RWPE2 (cell line): ENCODE data around the gene NACA2.

Source experiments
- ATAC-seq: fragments of 200-7000 bp; cut with Tn5 transposase; 3 replicates; pipeline ENCODE4 v1.9.1; 2021; ENCODE audit warnings: low read depth
- DNase-seq: peaks from one replicate; pipeline ENCODE4 v3.0.0-alpha.2; 2020; ENCODE audit warnings: low spot score
- H3K27ac ChIP-seq: fragments of 450-650 bp; 2 replicates; pipeline ENCODE4 v1.5.1; 2017; ENCODE audit warnings: mild to moderate bottlenecking; ENCODE audit not compliant: poor library complexity, severe bottlenecking
- H3K27me3 ChIP-seq: fragments of 250-450 bp; sonication (Bioruptor Pico); 2 replicates; pipeline ENCODE4 v1.5.1; 2021; ENCODE audit warnings: mild to moderate bottlenecking, moderate library complexity; ENCODE audit not compliant: insufficient read depth, poor library complexity, severe bottlenecking
- H3K36me3 ChIP-seq: fragments of 250-450 bp; sonication (Bioruptor Pico); 2 replicates; pipeline ENCODE4 v1.5.1; 2020; ENCODE audit warnings: low read depth, mild to moderate bottlenecking, moderate library complexity
- H3K4me1 ChIP-seq: fragments of 250-450 bp; sonication (Bioruptor Pico); 2 replicates; pipeline ENCODE4 v1.5.1; 2021; ENCODE audit warnings: mild to moderate bottlenecking, moderate library complexity; ENCODE audit not compliant: insufficient read depth, poor library complexity, severe bottlenecking
- H3K4me3 ChIP-seq: fragments of 250-450 bp; sonication (Bioruptor Pico); 2 replicates; pipeline ENCODE4 v1.5.1; 2021; ENCODE audit warnings: mild to moderate bottlenecking, moderate library complexity; ENCODE audit not compliant: severe bottlenecking
- H3K9me3 ChIP-seq: fragments of 250-450 bp; sonication (Bioruptor Pico); 2 replicates; pipeline ENCODE4 v1.5.1; 2021; ENCODE audit warnings: mild to moderate bottlenecking, moderate library complexity; ENCODE audit not compliant: severe bottlenecking
- TF ChIP-seq, protein P1 (sequence below): fragments of 450-650 bp; IDR thresholded peaks from one replicate; pipeline ENCODE4 v1.5.1; 2017; ENCODE audit warnings: mild to moderate bottlenecking, moderate library complexity; ENCODE audit not compliant: poor library complexity, severe bottlenecking

NACA2 gene

DNA sequence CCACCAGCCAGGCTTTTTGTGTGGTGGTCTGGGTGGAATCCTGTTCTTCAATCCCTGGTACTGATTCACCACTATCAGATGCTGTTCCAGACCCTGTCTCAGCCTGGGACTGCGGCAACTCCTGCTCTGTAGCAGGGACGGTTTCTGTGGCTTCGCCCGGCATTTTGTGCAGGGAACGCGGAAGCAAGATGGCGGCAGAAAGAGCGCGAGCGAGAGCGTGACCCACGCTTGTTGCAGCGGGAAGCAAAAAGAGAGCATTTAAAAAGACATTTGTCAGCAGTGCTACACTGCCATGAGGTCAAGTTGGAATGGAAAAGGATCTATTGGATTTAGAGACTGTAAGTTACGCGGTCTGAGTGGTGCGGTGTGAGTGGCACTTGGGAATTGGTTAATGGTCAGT, at the start of gene NACA2:
TSS of gene NACA2 (minus strand) at position 202 of the 400 bp plus-strand sequence. CDS start at position 163, 39 bp downstream.
- no peak for DNase-seq
- Histone ChIP-seq H3K27me3 (peaks cover 5% of the 10 kb centered on the region), H3K4me1 (no peaks in the 10 kb centered on the region), H3K36me3 (no peaks in the 10 kb centered on the region), H3K4me3 (no peak within 1 kb of the TSS), H3K27ac (no peak within 1 kb of the TSS), H3K9me3 (peaks cover 2% of the 10 kb centered on the region)
- TF ChIP-seq, protein P1, sequence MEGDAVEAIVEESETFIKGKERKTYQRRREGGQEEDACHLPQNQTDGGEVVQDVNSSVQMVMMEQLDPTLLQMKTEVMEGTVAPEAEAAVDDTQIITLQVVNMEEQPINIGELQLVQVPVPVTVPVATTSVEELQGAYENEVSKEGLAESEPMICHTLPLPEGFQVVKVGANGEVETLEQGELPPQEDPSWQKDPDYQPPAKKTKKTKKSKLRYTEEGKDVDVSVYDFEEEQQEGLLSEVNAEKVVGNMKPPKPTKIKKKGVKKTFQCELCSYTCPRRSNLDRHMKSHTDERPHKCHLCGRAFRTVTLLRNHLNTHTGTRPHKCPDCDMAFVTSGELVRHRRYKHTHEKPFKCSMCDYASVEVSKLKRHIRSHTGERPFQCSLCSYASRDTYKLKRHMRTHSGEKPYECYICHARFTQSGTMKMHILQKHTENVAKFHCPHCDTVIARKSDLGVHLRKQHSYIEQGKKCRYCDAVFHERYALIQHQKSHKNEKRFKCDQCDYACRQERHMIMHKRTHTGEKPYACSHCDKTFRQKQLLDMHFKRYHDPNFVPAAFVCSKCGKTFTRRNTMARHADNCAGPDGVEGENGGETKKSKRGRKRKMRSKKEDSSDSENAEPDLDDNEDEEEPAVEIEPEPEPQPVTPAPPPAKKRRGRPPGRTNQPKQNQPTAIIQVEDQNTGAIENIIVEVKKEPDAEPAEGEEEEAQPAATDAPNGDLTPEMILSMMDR: no peak
- ATAC-seq: no peak

DNA sequence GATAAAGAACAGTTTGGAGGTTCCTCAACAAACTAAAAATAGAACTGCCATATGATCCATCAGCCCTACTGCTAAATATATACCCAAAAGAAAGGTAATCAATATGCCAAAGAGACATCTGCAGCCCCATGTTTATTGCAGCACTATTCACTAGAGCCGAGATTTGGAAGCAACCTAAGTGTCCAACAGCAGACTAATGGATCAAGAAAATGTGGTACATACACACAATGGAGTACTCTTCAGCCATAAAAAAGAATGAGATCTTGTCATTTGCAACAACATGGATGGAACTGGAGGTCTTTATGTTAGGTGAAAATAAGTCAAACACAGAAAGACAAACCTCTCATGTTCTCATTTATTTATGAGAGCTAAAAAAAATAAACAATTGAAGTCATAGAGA, 48.8 kb upstream of the NACA2 start:
- Histone ChIP-seq H3K4me3 (no peak overlapping the region), H3K27ac (no peak overlapping the region), H3K36me3 (no peaks in the 10 kb centered on the region), H3K9me3 (no peaks in the 10 kb centered on the region), H3K27me3 (no peaks in the 10 kb centered on the region), H3K4me1 (no peaks in the 10 kb centered on the region)
- TF ChIP-seq, protein P1: no peak
- DNase-seq (no peak), ATAC-seq (no peak)

DNA sequence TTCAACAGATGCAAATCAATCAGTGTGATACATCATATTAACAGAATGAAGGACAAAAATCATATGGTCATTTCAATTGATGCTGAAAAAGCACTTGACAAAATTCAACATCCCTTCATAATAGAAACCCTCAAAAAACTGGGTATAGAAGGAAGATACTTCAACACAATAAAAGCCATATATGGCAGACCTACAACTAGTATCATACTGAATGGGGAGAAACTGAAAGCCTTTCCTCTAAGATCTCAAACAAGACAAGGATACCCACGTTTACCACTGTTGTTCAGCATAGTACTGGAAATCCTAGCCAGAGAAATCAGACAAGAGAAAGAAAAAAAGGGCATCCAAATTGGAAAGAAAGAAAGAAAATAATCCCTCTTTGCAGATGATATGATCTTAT, 47.1 kb upstream of the NACA2 start:
- Histone ChIP-seq H3K36me3 (no peaks in the 10 kb centered on the region), H3K27me3 (no peaks in the 10 kb centered on the region), H3K4me1 (no peaks in the 10 kb centered on the region), H3K27ac (no peak overlapping the region), H3K4me3 (no peak overlapping the region), H3K9me3 (no peaks in the 10 kb centered on the region)
- TF ChIP-seq, protein P1: no peak
- ATAC-seq: no peak
- no peak for DNase-seq

DNA sequence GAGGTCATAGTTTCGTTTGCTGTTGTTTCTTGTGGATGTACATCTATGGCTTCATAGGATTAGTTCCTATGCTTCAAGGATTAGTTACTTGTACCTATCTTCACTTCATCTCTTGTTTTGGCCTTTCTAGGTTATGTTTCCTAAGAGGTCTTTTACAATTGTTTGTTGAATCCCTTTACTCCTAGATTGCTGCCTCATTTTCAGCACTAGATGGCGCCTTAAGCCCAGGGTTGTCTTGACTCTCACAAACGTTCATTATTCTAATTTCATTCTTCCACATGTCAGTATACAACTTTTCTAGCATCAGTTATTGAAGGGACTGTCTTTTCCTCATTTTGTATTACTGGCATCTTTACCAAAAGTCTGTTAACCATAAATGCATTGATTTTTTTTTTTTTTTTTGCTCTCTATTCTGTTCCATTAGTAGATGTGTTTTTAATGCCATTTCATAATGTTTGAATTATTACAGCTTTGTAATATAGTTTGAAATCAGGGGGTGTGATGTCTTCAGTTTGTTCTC, 45.0 kb upstream of the NACA2 start:
- DNase-seq (no peak), ATAC-seq (peak; percentile 48; the same call in 1 of the 3 replicates)
- no peaks in the 10 kb centered on the region for H3K36me3 ChIP-seq
- no peaks in the 10 kb centered on the region for H3K27me3 ChIP-seq
- no peak overlapping the region for H3K4me3 ChIP-seq
- TF ChIP-seq, protein P1: peak; percentile 92
- no peaks in the 10 kb centered on the region for H3K9me3 ChIP-seq
- no peak overlapping the region for H3K27ac ChIP-seq
- H3K4me1 ChIP-seq: no peaks in the 10 kb centered on the region

DNA sequence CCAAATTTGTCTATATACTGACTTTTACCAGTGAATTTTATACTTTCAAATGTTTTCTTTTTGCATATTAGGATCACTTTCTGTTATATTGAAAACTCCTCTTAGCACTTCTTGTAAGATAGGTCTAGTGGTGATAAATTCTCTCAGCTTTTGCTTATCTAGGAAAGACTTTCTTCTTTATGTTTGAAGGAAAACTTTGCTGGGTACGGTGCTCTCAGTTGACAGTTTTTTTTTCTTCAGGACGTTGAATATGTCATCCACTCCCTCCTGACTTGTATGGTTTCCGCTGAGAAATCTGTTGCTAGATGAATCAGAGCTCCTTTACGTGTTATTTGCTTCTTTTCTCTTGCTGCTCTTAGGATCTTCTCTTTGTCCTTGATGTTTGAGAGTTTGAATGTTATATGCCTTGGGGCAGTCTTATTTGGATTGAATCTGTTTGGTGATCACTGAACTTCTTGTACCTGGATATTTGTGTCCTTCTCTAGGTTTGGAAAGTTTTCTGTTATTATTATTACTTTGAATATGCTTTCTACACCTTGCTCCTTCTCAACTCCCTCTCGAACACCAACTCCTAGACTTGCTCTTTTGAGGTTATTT, 44.0 kb upstream of the NACA2 start:
- Histone ChIP-seq H3K27ac (no peak overlapping the region), H3K4me1 (no peaks in the 10 kb centered on the region), H3K36me3 (no peaks in the 10 kb centered on the region), H3K27me3 (no peaks in the 10 kb centered on the region), H3K9me3 (no peaks in the 10 kb centered on the region), H3K4me3 (no peak overlapping the region)
- no peak for ATAC-seq
- TF ChIP-seq, protein P1: no peak
- no peak for DNase-seq
